Gastroesophageal sphincter (tissue), 3 donors: ENCODE data around the gene CCDC88C.

Experiments
- CTCF ChIP-seq, 4 experiments: fragments of 200-600 bp in 2 of 4; fragments of 450-650 bp in 2 of 4; sonication (generic) in 1 of 4; IDR thresholded peaks; one replicate each; pipeline ENCODE4 v1.5.1; 2017 to 2019; ENCODE audit warnings: antibody characterized with exemption in 4 of 4, mild to moderate bottlenecking in 2 of 4, moderate library complexity in 2 of 4
- POLR2A ChIP-seq, 2 donors: fragments of 450-650 bp; IDR thresholded peaks; one replicate each; pipeline ENCODE4 v1.6.1; 2017; ENCODE audit warnings: antibody characterized with exemption in 2 of 2, mild to moderate bottlenecking in 2 of 2, moderate library complexity in 1 of 2

- TF ChIP-seq CTCF (IDR thresholded peaks at IDR 0.05) (no peak), POLR2A (IDR thresholded peaks at IDR 0.05) (no peak)
Observed at GRCh38 chr14:91352728-91353692, 64.6 kb downstream of the CCDC88C start.
